Measurements from ENCODE around the gene UBE2I. TPM values are rescaled to one million over a fixed set of nuclear protein-coding genes. Genes with fewer than 3 reads are reported as not detected.

The UBE2I gene
- total and polyA plus RNA-seq, 5 donors = 73.5 to 95.3 (median 86.2) TPM

DNA sequence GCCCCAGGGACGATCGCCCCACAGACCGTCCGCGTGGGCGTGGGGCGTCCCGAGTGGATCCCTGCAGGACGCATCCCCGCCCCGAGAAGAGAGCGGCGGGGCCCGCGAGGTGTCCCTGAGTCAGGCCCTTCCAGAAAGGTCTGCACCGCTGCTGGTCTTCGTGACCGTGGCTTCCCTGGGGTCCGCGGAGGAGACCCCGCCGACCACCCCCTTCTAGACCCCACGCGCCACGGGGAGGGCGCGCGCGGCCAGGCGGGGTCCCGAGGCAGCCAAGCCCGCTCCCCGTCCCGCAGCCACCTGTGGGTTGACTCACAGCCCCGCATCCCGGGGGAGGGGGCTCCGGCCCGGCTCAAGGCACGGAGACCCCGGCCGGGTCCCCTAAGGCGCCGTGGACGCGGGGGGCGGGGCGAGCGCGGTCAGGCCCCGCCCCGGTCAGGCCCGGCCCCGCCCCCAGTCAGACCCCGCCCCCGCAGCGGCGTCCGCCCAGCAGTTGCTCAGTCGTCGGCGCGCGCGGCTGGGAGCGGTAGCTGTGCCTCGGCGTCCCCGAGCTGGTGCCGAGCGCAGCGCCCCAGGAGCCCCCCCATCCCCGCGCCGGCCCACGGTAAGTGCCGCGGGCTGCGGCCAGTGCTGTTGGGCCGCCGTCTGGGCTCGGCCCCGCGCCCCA is 23.8 kb downstream of the UBE2I start, which contains the start of gene BAIAP3:
TSS of gene BAIAP3 (plus strand) at position 497 of the 664 bp plus-strand sequence. CDS start 4,905 bp downstream, outside the sequence.
- WGBS = 4% methylated on average over 83 of the region's 83 CpGs
- ATAC-seq (peak; percentile 47 to 74), DNase-seq (peak in 2 of 3 donors; percentile 48 to 79)
- Histone ChIP-seq H3K9me3 (ENCODE audit: control insufficient read depth, low read length) (no peaks in the 10 kb centered on the region), H3K27me3 (ENCODE audit: control insufficient read depth, insufficient read depth) (no peaks in the 10 kb centered on the region), H3K4me1 (ENCODE audit: control insufficient read depth, insufficient read depth, low read length) (no peaks in the 10 kb centered on the region), H3K4me3 (ENCODE audit: low read length) (peak within 1 kb of the TSS; percentile 49), H3K27ac (ENCODE audit: low read length) (no peak within 1 kb of the TSS)
- intact Hi-C loops (cut with DNase I) = loop anchor here in 1 of 4 donors (10.0 kb wide), 1 partner anchor 62 kb away; no protein-coding TSS in a partner anchor

DNA sequence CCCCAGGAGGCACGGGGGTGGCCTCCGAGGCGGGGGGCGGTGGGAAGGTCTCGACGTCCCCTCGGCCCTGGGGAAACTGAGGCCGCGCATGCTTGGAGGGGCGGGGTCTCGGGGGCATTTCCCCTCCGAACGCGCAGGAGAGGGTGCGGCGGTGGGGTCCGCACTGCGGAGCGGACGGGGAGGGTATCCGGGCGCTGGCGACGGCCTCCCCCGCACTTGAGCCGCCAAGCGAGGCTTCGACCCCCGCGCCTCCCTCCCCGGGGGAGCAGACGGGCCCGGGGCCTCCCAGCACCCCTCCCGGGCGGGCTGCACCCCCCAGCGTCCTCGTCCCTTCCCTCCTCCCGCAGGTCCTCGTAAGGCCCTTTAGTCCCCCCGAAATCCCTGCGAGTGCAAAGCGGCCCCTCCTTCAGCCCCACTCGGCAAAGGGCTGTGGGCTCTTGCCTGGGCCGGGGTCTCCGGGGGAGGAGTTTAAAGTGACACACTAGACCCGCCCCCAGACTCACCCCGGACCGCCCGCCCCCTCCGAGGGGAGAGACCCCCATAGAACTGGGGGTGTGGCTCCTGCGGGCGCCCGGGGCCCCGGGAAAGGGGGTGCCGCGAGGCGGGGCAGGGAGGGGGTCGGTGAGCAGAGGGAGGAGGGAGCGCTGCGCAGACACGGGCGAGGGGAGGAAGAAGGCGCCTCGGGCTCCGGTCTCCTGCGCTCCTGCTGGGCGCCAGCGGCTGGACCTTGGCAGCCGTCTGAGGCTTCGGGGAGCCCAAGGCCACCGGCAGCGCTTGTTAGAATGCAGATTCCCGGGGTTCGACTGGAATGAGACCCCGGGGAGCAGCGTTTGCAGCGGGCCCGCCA is 24.6 kb downstream of the UBE2I start:
- H3K4me3 ChIP-seq (ENCODE audit: low read length) = peak overlapping the region; percentile 49
- intact Hi-C loops (cut with DNase I) = loop anchor here in 1 of 4 donors (10.0 kb wide), 1 partner anchor 61 kb away; no protein-coding TSS in a partner anchor
- WGBS = 2% methylated on average over 78 of the region's 78 CpGs
- no peak overlapping the region for H3K27ac ChIP-seq (ENCODE audit: low read length)
- no peaks in the 10 kb centered on the region for H3K27me3 ChIP-seq (ENCODE audit: control insufficient read depth, insufficient read depth)
- ATAC-seq (no peak), DNase-seq (no peak)
- H3K4me1 ChIP-seq (ENCODE audit: control insufficient read depth, insufficient read depth, low read length) = no peaks in the 10 kb centered on the region
- H3K9me3 ChIP-seq (ENCODE audit: control insufficient read depth, low read length) = no peaks in the 10 kb centered on the region

DNA sequence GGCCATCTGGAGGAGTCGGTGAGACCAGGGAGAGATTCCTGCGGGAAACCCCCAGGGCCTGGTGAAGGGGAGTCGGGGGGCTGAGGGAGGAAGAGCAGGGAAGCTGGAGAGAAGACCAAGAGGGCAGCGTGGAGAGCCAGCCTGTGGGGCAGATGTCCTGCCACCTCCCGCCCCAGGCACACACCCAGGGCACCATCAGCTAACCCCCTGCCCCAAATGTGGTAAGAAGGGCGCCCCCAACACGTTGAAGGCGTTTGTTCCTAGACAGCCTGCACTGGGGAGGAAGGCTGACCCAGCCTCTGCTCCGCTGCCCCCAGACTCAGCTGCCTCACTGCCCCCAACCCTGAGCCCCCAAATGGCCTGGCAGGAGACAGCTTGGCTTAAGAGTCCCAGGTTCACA is 25.3 kb downstream of the UBE2I start:
- Histone ChIP-seq H3K4me3 (ENCODE audit: low read length) (no peak overlapping the region), H3K27ac (ENCODE audit: low read length) (no peak overlapping the region), H3K4me1 (ENCODE audit: control insufficient read depth, insufficient read depth, low read length) (no peaks in the 10 kb centered on the region), H3K9me3 (ENCODE audit: control insufficient read depth, low read length) (no peaks in the 10 kb centered on the region), H3K27me3 (ENCODE audit: control insufficient read depth, insufficient read depth) (no peaks in the 10 kb centered on the region)
- DNase-seq (no peak), ATAC-seq (no peak)
- WGBS = 36% methylated on average over 9 of the region's 9 CpGs
- intact Hi-C loops (cut with DNase I) = loop anchor here in 1 of 4 donors (10.0 kb wide), 1 partner anchor 60 kb away; no protein-coding TSS in a partner anchor

DNA sequence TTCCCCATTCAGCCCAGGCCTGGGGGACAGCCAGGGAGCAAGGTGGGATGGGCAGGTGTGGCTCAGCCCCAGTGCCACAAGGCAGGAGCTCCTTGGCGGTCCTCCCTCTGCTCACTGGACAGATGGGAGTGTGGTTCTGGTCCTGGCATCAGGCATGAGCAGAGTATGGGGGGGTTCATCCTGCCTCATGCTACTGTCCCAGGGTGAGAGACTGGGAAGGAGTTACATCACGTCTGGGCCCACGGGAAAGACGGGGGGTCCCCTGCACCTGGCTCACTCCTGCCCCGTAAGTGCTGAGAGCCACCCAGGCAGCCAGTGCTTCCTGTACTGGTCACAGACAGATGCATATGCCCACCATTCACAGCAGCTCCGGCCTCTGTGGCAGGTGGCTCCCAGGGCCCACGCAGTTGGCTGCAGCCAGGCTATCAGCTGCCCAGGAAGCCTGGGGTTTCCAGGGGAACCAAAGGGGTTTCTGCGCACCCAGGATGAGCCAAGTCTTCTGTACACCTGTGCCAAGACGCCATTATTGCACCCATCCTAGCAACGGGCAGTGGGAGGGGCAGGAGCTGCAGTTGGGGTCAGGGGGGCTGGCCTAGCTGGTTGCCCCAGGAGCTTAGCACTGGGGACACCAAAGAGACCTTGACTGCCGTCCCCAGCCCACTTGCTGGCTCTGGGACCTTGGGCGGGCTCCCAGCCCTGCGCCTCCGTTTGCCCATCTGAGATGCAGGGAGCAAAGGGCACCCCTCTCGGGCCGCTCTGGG is 26.0 kb downstream of the UBE2I start:
- no peak for ATAC-seq
- Histone ChIP-seq H3K27me3 (ENCODE audit: control insufficient read depth, insufficient read depth) (no peaks in the 10 kb centered on the region), H3K4me1 (ENCODE audit: control insufficient read depth, insufficient read depth, low read length) (no peaks in the 10 kb centered on the region), H3K4me3 (ENCODE audit: low read length) (no peak overlapping the region), H3K27ac (ENCODE audit: low read length) (no peak overlapping the region), H3K9me3 (ENCODE audit: control insufficient read depth, low read length) (no peaks in the 10 kb centered on the region)
- intact Hi-C loops (cut with DNase I) = loop anchor here in 1 of 4 donors (10.0 kb wide), 1 partner anchor 59 kb away; no protein-coding TSS in a partner anchor
- DNase-seq = no peak
- 50% methylated on average over 16 of the region's 16 CpGs for WGBS

DNA sequence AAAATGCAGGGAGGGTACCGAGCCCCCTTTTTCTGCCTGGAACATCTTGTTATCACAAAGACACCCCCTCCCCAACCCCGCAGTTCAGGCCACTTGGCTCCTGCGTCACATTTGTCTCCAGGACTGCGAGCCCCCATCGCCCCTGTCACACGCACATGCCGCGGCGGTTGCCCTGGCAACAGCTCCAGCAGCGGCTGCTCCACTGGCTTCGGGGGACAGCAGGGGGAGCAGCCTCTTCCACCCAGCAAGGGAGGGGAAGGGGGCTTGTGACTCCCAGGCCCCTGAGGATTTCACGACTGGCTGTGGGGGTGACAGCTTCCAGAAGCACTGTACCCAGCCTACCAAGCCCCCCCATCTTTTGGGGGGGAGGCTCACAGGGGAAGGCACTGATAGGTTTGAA is 26.6 kb downstream of the UBE2I start:
- intact Hi-C loops (cut with DNase I) = loop anchor here in 1 of 4 donors (10.0 kb wide), 1 partner anchor 59 kb away; no protein-coding TSS in a partner anchor
- WGBS = 17% methylated on average over 12 of the region's 12 CpGs
- no peak for DNase-seq
- Histone ChIP-seq H3K9me3 (ENCODE audit: control insufficient read depth, low read length) (no peaks in the 10 kb centered on the region), H3K4me3 (ENCODE audit: low read length) (no peak overlapping the region), H3K27me3 (ENCODE audit: control insufficient read depth, insufficient read depth) (no peaks in the 10 kb centered on the region), H3K27ac (ENCODE audit: low read length) (no peak overlapping the region), H3K4me1 (ENCODE audit: control insufficient read depth, insufficient read depth, low read length) (no peaks in the 10 kb centered on the region)
- ATAC-seq = no peak

DNA sequence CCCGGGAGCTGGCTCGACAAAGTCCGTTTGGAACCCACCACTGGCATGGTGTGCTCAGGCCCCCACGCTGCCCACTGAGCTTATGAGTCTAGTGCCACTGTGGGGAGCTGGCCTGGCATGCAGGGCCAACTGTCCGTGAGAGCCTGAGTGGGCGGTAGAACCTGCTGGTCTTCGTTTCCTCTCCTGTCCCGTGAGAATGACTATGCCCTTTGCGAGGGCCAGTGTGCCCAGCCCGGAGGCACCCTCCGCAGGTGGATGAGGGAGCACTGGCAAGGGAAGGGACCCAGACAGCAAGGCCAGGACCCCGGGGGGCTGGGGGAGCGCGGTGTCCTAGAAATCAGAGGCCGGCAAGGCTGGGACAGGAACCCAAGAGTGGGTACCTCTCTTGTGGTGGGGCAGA is 27.2 kb downstream of the UBE2I start:
- ATAC-seq (no peak), DNase-seq (no peak)
- intact Hi-C loops (cut with DNase I) = loop anchor here in 1 of 4 donors (10.0 kb wide), 1 partner anchor 58 kb away; no protein-coding TSS in a partner anchor
- Histone ChIP-seq H3K9me3 (ENCODE audit: control insufficient read depth, low read length) (no peaks in the 10 kb centered on the region), H3K4me1 (ENCODE audit: control insufficient read depth, insufficient read depth, low read length) (no peaks in the 10 kb centered on the region), H3K27ac (ENCODE audit: low read length) (no peak overlapping the region), H3K4me3 (ENCODE audit: low read length) (no peak overlapping the region), H3K27me3 (ENCODE audit: control insufficient read depth, insufficient read depth) (no peaks in the 10 kb centered on the region)
- WGBS = 65% methylated on average over 15 of the region's 15 CpGs

DNA sequence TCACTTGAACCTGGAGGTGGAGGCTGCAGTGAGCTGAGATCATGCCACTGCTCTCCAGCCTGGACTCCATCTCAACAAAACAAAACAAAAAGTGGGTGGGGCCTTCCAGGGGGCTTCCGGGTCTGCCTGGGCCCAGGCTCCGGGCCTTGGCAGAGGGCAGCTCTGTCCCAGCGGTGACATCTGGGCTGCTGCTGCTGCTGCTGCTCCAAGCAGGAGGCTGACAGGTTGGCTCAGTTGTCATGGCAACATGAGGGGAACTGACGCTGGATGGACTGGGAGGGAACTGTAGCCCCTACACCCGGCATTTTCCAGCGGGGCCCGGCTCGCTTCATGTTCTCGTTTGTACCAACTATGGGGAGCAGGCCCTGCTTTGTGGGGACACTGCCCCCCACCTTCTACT is 28.1 kb downstream of the UBE2I start:
- intact Hi-C loops (cut with DNase I) = loop anchor here in 1 of 4 donors (10.0 kb wide), 1 partner anchor 57 kb away; no protein-coding TSS in a partner anchor
- H3K4me1 ChIP-seq (ENCODE audit: control insufficient read depth, insufficient read depth, low read length) = peaks cover 1% of the 10 kb centered on the region
- DNase-seq = no peak
- H3K27ac ChIP-seq (ENCODE audit: low read length) = no peak overlapping the region
- no peaks in the 10 kb centered on the region for H3K27me3 ChIP-seq (ENCODE audit: control insufficient read depth, insufficient read depth)
- 42% methylated on average over 9 of the region's 9 CpGs for WGBS
- ATAC-seq = no peak
- no peaks in the 10 kb centered on the region for H3K9me3 ChIP-seq (ENCODE audit: control insufficient read depth, low read length)
- no peak overlapping the region for H3K4me3 ChIP-seq (ENCODE audit: low read length)

DNA sequence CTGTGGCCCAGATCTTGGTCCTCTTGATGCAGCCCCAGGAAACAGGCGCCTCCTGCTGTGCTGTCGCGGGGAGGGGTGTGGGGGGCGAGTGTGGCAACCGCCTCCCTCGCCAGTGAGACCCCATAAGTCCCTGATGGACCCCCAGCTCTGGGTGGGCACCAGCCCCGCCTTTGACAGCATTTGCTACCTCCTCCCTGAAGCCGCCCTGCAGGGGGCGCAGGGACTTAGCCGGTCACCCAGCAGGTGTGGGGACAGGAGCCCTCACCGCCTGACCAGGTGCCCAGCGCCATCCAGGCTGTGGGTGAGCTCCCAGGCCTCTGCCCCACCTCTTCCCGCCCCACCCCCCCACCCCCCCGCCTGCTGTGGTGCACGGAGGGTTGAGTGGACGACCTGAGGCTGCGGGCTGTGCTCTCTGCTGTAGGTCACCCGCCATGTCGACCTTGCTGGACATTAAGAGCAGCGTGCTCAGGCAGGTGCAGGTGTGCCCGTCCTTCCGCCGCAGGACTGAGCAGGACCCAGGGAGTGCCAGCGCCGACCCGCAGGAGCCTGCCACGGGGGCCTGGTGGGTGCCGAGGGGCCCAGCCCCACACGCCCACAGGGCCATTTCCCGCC is 28.8 kb downstream of the UBE2I start:
- H3K27ac ChIP-seq (ENCODE audit: low read length) = no peak overlapping the region
- 56% methylated on average over 30 of the region's 30 CpGs for WGBS
- no peaks in the 10 kb centered on the region for H3K9me3 ChIP-seq (ENCODE audit: control insufficient read depth, low read length)
- intact Hi-C loops (cut with DNase I) = loop anchor here in 1 of 4 donors (10.0 kb wide), 1 partner anchor 57 kb away; no protein-coding TSS in a partner anchor
- H3K4me3 ChIP-seq (ENCODE audit: low read length) = no peak overlapping the region
- DNase-seq = no peak
- no peaks in the 10 kb centered on the region for H3K27me3 ChIP-seq (ENCODE audit: control insufficient read depth, insufficient read depth)
- ATAC-seq = no peak
- H3K4me1 ChIP-seq (ENCODE audit: control insufficient read depth, insufficient read depth, low read length) = peaks cover 2% of the 10 kb centered on the region

DNA sequence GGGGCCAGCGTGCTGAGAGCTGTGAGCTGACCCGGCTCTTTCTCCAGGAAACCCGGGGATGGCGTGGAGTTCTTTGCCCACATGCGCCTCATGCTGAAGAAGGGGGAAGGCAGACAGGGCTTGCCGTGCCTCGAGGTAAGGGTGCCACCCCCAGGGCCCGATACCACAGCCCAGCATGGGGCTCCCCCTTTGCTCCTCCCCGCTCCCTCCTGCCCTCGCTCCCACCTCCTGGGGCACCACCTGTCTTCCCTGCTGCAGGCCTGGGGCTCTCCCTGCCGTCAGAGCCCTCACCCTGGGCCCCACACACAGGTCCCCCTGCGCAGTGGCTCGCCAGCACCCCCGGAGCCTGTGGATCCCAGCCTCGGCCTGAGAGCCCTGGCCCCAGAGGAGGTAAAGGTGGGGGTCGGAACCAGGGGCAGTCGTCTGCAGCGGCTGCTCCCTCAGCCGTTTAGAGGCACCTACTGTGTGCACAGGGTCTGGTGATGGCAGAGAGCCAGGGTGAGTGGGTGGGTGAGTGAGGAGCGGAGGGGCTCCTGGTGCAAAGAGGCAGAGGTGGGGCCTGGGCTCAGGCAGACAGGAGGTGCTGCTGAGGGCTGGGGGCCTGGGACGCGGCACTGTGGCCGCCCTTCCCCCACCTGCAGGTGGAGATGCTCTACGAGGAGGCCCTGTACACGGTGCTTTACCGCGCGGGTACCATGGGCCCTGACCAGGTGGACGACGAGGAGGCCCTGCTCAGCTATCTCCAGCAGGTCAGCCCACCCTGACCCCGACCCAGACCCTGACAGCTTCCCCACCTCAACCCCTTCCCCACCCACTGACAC is 29.6 kb downstream of the UBE2I start:
- DNase-seq = no peak
- Histone ChIP-seq H3K4me3 (ENCODE audit: low read length) (no peak overlapping the region), H3K9me3 (ENCODE audit: control insufficient read depth, low read length) (no peaks in the 10 kb centered on the region), H3K27ac (ENCODE audit: low read length) (no peak overlapping the region), H3K4me1 (ENCODE audit: control insufficient read depth, insufficient read depth, low read length) (peaks cover 2% of the 10 kb centered on the region), H3K27me3 (ENCODE audit: control insufficient read depth, insufficient read depth) (no peaks in the 10 kb centered on the region)
- 70% methylated on average over 31 of the region's 31 CpGs for WGBS
- intact Hi-C loops (cut with DNase I) = loop anchor here in 1 of 4 donors (10.0 kb wide), 1 partner anchor 56 kb away; no protein-coding TSS in a partner anchor
- no peak for ATAC-seq

All from right cardiac atrium (tissue), 5 donors.